HEK293 (cell line): ENCODE results near the gene TBC1D17.

Source experiments
- CTCF ChIP-seq: fragments of 450-650 bp; formaldehyde crosslinking; IDR thresholded peaks from 2 replicates; pipeline ENCODE4 v1.5.1; 2016; ENCODE audit warnings: missing biosample characterization, missing genetic modification characterization
- OVOL3 ChIP-seq: fragments of 450-650 bp; formaldehyde crosslinking; IDR thresholded peaks from 2 replicates; pipeline ENCODE4 v1.5.1; 2016; ENCODE audit warnings: missing biosample characterization, missing genetic modification characterization
- YY1 ChIP-seq: fragments of 450-650 bp; formaldehyde crosslinking; IDR thresholded peaks from 2 replicates; pipeline ENCODE4 v1.5.1; 2018; ENCODE audit warnings: missing biosample characterization, missing genetic modification characterization
- ZFP37 ChIP-seq: fragments of 450-650 bp; formaldehyde crosslinking; IDR thresholded peaks from 2 replicates; pipeline ENCODE4 v1.5.1; 2016; ENCODE audit warnings: missing biosample characterization, missing genetic modification characterization
- ZNF148 ChIP-seq: fragments of 450-650 bp; formaldehyde crosslinking; IDR thresholded peaks from 2 replicates; pipeline ENCODE4 v1.5.0; 2017; ENCODE audit warnings: missing biosample characterization, missing genetic modification characterization, borderline replicate concordance
- ZNF24 ChIP-seq: fragments of 450-650 bp; formaldehyde crosslinking; IDR thresholded peaks from 2 replicates; pipeline ENCODE4 v1.5.1; 2016; ENCODE audit warnings: missing biosample characterization, missing genetic modification characterization
- ZNF280C ChIP-seq: fragments of 450-650 bp; formaldehyde crosslinking; IDR thresholded peaks from 2 replicates; pipeline ENCODE4 v1.5.1; 2016; ENCODE audit warnings: missing biosample characterization, missing genetic modification characterization
- ZNF558 ChIP-seq: fragments of 450-650 bp; formaldehyde crosslinking; IDR thresholded peaks from 2 replicates; pipeline ENCODE4 v1.5.1; 2016; ENCODE audit warnings: missing biosample characterization, missing genetic modification characterization
- ZNF76 ChIP-seq: fragments of 450-650 bp; formaldehyde crosslinking; IDR thresholded peaks from 2 replicates; pipeline ENCODE4; 2016; ENCODE audit warnings: low read depth, missing biosample characterization, missing genetic modification characterization, borderline replicate concordance
- ZNF785 ChIP-seq: fragments of 450-650 bp; formaldehyde crosslinking; IDR thresholded peaks from 2 replicates; pipeline ENCODE4 v1.5.1; 2016; ENCODE audit warnings: missing biosample characterization, missing genetic modification characterization
- TF ChIP-seq, protein P1 (sequence below): fragments of 450-650 bp; formaldehyde crosslinking; IDR thresholded peaks from 2 replicates; pipeline ENCODE4 v1.5.1; 2016; ENCODE audit warnings: missing biosample characterization, missing genetic modification characterization
- TF ChIP-seq, protein P2 (sequence below): fragments of 450-650 bp; formaldehyde crosslinking; conservative IDR thresholded peaks from 2 replicates; pipeline ENCODE4 v1.5.1; 2016; ENCODE audit warnings: low read depth, missing biosample characterization, missing genetic modification characterization

GRCh38 chr19:49911381-49912145, 34.1 kb downstream of the TBC1D17 start:
- TF ChIP-seq, protein P1, sequence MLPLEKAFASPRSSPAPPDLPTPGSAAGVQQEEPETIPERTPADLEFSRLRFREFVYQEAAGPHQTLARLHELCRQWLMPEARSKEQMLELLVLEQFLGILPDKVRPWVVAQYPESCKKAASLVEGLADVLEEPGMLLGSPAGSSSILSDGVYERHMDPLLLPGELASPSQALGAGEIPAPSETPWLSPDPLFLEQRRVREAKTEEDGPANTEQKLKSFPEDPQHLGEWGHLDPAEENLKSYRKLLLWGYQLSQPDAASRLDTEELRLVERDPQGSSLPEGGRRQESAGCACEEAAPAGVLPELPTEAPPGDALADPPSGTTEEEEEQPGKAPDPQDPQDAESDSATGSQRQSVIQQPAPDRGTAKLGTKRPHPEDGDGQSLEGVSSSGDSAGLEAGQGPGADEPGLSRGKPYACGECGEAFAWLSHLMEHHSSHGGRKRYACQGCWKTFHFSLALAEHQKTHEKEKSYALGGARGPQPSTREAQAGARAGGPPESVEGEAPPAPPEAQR (tag by site-specific recombination) = no peak
- TF ChIP-seq ZNF76 (tag by site-specific recombination) (no peak), ZNF785 (no peak), YY1 (tag by site-specific recombination) (no peak), ZFP37 (tag by site-specific recombination) (no peak), OVOL3 (tag by site-specific recombination) (no peak), ZNF280C (tag by site-specific recombination) (no peak), CTCF (tag by site-specific recombination) (no peak), ZNF558 (tag by site-specific recombination) (no peak), ZNF148 (no peak), ZNF24 (no peak)
- TF ChIP-seq, protein P2, sequence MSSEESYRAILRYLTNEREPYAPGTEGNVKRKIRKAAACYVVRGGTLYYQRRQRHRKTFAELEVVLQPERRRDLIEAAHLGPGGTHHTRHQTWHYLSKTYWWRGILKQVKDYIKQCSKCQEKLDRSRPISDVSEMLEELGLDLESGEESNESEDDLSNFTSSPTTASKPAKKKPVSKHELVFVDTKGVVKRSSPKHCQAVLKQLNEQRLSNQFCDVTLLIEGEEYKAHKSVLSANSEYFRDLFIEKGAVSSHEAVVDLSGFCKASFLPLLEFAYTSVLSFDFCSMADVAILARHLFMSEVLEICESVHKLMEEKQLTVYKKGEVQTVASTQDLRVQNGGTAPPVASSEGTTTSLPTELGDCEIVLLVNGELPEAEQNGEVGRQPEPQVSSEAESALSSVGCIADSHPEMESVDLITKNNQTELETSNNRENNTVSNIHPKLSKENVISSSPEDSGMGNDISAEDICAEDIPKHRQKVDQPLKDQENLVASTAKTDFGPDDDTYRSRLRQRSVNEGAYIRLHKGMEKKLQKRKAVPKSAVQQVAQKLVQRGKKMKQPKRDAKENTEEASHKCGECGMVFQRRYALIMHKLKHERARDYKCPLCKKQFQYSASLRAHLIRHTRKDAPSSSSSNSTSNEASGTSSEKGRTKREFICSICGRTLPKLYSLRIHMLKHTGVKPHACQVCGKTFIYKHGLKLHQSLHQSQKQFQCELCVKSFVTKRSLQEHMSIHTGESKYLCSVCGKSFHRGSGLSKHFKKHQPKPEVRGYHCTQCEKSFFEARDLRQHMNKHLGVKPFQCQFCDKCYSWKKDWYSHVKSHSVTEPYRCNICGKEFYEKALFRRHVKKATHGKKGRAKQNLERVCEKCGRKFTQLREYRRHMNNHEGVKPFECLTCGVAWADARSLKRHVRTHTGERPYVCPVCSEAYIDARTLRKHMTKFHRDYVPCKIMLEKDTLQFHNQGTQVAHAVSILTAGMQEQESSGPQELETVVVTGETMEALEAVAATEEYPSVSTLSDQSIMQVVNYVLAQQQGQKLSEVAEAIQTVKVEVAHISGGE (tag by site-specific recombination) = no peak
